Neural progenitor cell (in vitro differentiated cells): Measurements from ENCODE around the gene SSBP3.

ENCODE experiments used
- CTCF ChIP-seq: fragments of 200-600 bp; sonication (generic); IDR thresholded peaks from 2 replicates; pipeline ENCODE4 v1.5.1; 2017; ENCODE audit warnings: antibody characterized with exemption, mild to moderate bottlenecking
- EZH2 ChIP-seq: fragments of 200-600 bp; sonication (generic); IDR thresholded peaks from 2 replicates; pipeline ENCODE4 v1.6.1; 2017; ENCODE audit warnings: antibody characterized with exemption, mild to moderate bottlenecking, moderate library complexity
- EZH2phosphoT487 ChIP-seq: fragments of 200-600 bp; sonication (generic); IDR thresholded peaks from 2 replicates; pipeline ENCODE4 v1.6.1; 2017; ENCODE audit warnings: antibody characterized with exemption

- no peak for TF ChIP-seq CTCF
- TF ChIP-seq EZH2: no peak
- no peak for TF ChIP-seq EZH2phosphoT487
Measured at GRCh38 chr1:54439550-54440223, 33.5 kb upstream of the SSBP3 start.
